Ishikawa (cell line): ENCODE results near the gene RIC8B.

Experiments used
- CEBPB ChIP-seq: IDR thresholded peaks from 2 replicates; pipeline ENCODE4 v1.6.1; 2012
- EGR1 ChIP-seq: IDR thresholded peaks from 2 replicates; pipeline ENCODE4 v1.6.1; 2012
- EP300 ChIP-seq: IDR thresholded peaks from 2 replicates; pipeline ENCODE4 v1.6.1; 2012; ENCODE audit warnings: borderline replicate concordance
- FOXM1 ChIP-seq: IDR thresholded peaks from 2 replicates; pipeline ENCODE4 v1.6.1; 2012; ENCODE audit warnings: low read depth, borderline replicate concordance
- MAX ChIP-seq: IDR thresholded peaks from 2 replicates; pipeline ENCODE4 v1.6.1; 2012
- NFIC ChIP-seq: IDR thresholded peaks from 2 replicates; pipeline ENCODE4 v1.6.1; 2012
- RAD21 ChIP-seq: IDR thresholded peaks from 2 replicates; pipeline ENCODE4 v1.6.1; 2012; ENCODE audit warnings: low read depth
- REST ChIP-seq: IDR thresholded peaks from 2 replicates; pipeline ENCODE4 v1.6.1; 2012; ENCODE audit warnings: low read depth, mild to moderate bottlenecking
- TAF1 ChIP-seq: IDR thresholded peaks from 2 replicates; pipeline ENCODE4 v1.6.1; 2012; ENCODE audit warnings: low read depth, mild to moderate bottlenecking
- TEAD4 ChIP-seq: IDR thresholded peaks from 2 replicates; pipeline ENCODE4 v1.6.1; 2012
- YY1 ChIP-seq: IDR thresholded peaks from 2 replicates; pipeline ENCODE4 v1.6.1; 2012; ENCODE audit warnings: low read depth

- TF ChIP-seq TAF1 = no peak
- no peak for TF ChIP-seq EP300
- TF ChIP-seq REST = no peak
- TF ChIP-seq EGR1 = no peak
- TF ChIP-seq MAX = no peak
- no peak for TF ChIP-seq YY1
- TF ChIP-seq TEAD4 = no peak
- no peak for TF ChIP-seq RAD21
- no peak for TF ChIP-seq CEBPB
- TF ChIP-seq FOXM1 = no peak
- no peak for TF ChIP-seq NFIC
Measured at GRCh38 chr12:106839333-106839732, 64.9 kb downstream of the RIC8B start.
